22Rv1 (cell line): ENCODE data around the gene DIP2C.
"Not testable (repeated sequence)": the region's sequence is repeated elsewhere in the genome, so short reads cannot be mapped to it uniquely, and the experiment has no call there.

Experiments
- H3K27ac ChIP-seq: fragments of 450-650 bp; 2 replicates; pipeline ENCODE4 v1.5.1; 2017
- CTCF ChIP-seq: fragments of 450-650 bp; IDR thresholded peaks from 2 replicates; pipeline ENCODE4 v1.5.1; 2017; ENCODE audit warnings: mild to moderate bottlenecking
- ZFX ChIP-seq: fragments of 450-650 bp; IDR thresholded peaks from 2 replicates; pipeline ENCODE4 v1.6.1; 2017; ENCODE audit warnings: antibody characterized with exemption, borderline replicate concordance

DIP2C gene

GRCh38 chr10:650886-651615, 38.4 kb downstream of the DIP2C start:
- no peak for TF ChIP-seq ZFX
- no peak for TF ChIP-seq CTCF
- H3K27ac ChIP-seq: peak overlapping the region; percentile 82; the same call in 1 of the 2 replicates

GRCh38 chr10:650441-650851, 39.0 kb downstream of the DIP2C start:
- TF ChIP-seq ZFX: no peak
- TF ChIP-seq CTCF: no peak
- peak overlapping the region; percentile 82 for H3K27ac ChIP-seq

DNA sequence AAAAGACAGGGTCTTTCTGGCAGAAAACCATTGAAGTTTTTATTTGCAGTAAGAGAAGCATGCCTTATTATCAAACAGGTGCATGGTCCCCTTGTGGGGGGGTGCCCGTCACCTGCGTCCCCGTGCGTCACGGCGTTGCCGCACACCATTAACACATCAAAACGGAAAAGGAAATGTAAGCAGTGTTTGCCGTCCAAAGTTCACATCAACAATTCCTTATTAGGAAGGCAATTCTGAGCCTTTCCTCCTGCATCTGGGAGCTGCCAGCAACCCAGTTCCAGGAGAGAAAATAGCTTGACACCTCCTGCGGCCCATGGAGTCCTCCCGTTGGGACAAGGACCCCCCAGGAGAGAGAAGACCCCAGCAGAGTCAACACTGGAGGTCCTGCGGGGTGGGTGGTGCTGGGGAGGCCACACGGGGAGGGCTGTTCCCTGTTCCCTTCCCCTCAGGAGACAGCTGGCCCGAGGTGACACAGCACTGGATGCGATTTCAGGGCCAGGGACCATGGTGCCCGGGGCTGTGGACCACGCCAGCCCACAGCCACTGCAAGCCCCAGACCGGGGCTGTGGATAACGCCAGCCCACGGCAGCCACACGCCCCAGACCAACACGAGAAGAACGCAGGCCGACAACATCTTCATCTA, 39.5 kb downstream of the DIP2C start:
- peak overlapping the region; percentile 82 for H3K27ac ChIP-seq
- TF ChIP-seq CTCF (no peak), ZFX (no peak)

- TF ChIP-seq CTCF (no peak), ZFX (no peak)
These were observed 40.0 kb downstream of the DIP2C start for GRCh38 chr10:649445-649797.

DNA sequence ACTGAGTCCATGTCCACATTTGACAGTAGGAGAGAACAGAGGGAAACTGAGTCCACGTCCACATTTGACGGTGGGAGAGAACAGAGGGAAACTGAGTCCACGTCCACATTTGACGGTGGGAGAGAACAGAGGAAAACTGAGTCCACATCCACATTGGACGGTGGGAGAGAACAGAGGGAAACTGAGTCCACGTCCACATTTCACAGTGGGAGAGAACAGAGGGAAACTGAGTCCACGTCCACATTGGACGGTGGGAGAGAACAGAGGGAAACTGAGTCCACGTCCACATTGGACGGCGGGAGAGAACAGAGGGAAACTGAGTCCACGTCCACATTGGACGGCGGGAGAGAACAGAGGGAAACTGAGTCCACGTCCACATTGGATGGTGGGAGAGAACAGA, 42.4 kb downstream of the DIP2C start:
- not testable (repeated sequence) for H3K27ac ChIP-seq

More at GRCh38 chr10:649445-649797, 40.0 kb downstream of the DIP2C start:
- peak overlapping the region; percentile 82 for H3K27ac ChIP-seq

DNA sequence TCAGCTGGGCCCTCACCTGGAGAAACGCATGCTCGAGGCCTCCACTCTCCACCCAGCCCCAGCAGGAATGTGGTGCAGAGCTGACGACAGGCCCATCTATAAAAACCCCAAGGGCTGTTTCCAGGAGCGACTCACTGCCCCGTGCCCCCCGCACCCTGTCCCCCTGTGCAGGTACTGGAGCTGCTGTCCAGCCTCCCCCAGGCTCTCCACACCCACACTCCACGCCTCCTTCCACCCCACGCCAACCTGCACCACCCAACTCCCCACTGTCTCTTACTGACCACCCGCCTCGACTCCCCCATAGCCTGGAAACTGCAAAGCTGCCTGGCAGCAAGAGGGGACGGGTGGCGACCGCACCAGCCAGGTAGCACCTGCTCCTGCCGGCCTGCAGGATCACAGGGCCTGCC, 43.3 kb downstream of the DIP2C start:
- H3K27ac ChIP-seq: no peak overlapping the region
- TF ChIP-seq ZFX: no peak
- no peak for TF ChIP-seq CTCF

DNA sequence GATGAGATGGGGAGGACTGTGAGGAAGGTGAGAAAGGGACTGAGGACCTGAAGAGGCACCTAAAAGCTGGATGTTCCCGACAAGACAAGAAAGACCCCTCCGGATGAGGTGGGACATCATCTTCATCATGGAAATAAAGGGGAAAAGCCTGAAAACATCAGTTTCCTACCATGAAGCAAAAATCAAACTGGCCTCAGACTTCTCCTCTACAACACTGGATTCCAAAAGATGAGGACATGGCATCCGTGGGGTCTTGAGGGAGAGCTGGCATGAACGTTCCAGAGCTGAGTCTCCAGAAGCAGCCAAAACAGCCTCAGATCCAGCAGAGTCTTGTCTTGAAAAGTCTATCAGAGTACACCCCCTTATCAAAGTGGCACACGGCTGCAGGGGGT, 44.5 kb downstream of the DIP2C start:
- no peak overlapping the region for H3K27ac ChIP-seq
- TF ChIP-seq ZFX: no peak
- no peak for TF ChIP-seq CTCF
